GM12874 (cell line): ENCODE data around the gene FOXN1.

Experiments used
- CTCF ChIP-seq: IDR thresholded peaks from 2 replicates; pipeline ENCODE4 v1.5.1; 2011; ENCODE audit warnings: low read depth, mild to moderate bottlenecking, control low read depth, low read length, moderate library complexity; ENCODE audit not compliant: insufficient read depth

The FOXN1 gene

GRCh38 chr17:28518578-28518977, 12.4 kb downstream of the FOXN1 start:
- TF ChIP-seq CTCF, result no peak

GRCh38 chr17:28519236-28519635, 13.1 kb downstream of the FOXN1 start:
- TF ChIP-seq CTCF, result no peak

GRCh38 chr17:28520687-28521086, 14.5 kb downstream of the FOXN1 start:
- no peak for TF ChIP-seq CTCF

GRCh38 chr17:28521311-28522085, 15.3 kb downstream of the FOXN1 start:
- no peak for TF ChIP-seq CTCF

- no peak for TF ChIP-seq CTCF
Observed at GRCh38 chr17:28523186-28523585, 17.0 kb downstream of the FOXN1 start.

- TF ChIP-seq CTCF, result no peak
Observed at GRCh38 chr17:28523876-28524275, 17.7 kb downstream of the FOXN1 start.

- no peak for TF ChIP-seq CTCF
Observed at GRCh38 chr17:28524476-28525424, 18.6 kb downstream of the FOXN1 start.
